Activated CD8-positive, alpha-beta memory T cell treated with anti-CD3 and anti-CD28 coated beads for 24 hours (primary cell): ENCODE data around the gene MPV17L.
"Not testable (repeated sequence)": the region's sequence is repeated elsewhere in the genome, so short reads cannot be mapped to it uniquely, and the experiment has no call there.

ENCODE experiments used
- DNase-seq: peaks from one replicate; pipeline ENCODE4 v3.0.0-alpha.2; 2020

Gene MPV17L

GRCh38 chr16:15395631-15396508 lies at the start of gene MPV17L:
TSS of gene MPV17L (plus strand) at chr16:15395754. CDS start at chr16:15395898, 144 bp downstream.
- DNase-seq, result not testable (repeated sequence)

DNA sequence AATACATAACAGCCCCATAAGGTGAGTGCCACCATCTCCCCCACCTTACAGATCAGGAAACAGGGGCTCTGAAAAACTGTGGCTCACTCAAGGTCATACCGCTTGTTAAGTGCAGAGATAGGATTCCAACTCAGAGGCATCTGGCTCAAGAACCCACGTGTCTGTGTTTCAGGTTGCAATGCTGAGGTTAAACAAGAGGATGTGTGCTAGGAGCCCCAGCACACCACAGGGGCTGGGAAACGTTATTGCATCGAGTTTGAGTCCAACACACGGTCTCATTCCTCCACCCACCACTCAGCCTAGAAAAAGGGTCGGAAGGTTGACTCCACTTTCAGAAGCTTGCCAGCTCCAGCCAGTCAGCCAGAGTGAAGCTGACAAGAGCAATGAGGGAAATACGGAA lies 46.8 kb upstream of the MPV17L start:
- DNase-seq, result not testable (repeated sequence)

DNA sequence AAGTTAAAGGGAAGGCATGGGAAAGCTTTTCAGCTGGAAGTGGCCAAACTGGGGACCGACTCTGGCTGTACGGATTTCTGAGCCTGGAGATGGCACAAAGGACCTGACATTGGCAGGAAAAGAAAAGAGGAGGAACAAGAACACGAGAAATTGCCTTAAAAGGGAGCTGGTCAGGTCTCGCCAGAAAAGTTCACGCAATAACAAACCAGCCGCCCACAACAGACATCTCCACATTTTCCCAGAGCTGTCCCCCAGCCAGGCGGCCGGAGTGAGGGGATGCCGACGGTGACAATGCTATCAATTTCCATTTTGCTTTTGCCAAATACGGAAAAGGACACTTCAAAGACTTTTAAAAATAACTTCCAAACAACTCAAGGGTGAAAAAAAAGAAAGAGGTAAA lies 44.3 kb upstream of the MPV17L start:
- DNase-seq, result not testable (repeated sequence)

GRCh38 chr16:15351745-15352144 lies 43.8 kb upstream of the MPV17L start:
- DNase-seq, result not testable (repeated sequence)

GRCh38 chr16:15352852-15353251 lies 42.7 kb upstream of the MPV17L start:
- not testable (repeated sequence) for DNase-seq

GRCh38 chr16:15354846-15355245 lies 40.7 kb upstream of the MPV17L start:
- DNase-seq, result not testable (repeated sequence)

DNA sequence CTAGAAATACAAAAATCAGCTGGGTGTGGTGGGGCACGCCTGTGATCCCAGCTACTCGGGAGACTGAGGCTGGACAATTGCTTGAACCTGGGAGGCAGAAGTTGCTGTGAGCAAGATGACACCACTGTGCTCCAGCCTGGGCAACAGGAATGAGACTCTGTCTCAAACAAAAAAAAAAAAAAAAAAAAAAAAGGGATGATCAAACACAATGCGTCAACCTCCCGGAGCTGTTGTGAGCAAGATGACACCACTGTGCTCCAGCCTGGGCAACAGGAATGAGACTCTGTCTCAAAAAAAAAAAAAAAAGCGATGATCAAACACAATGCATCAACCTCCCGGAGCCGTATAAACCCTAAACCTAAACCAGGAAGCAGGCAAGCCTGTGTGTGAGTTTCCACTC lies 38.1 kb upstream of the MPV17L start:
- not testable (repeated sequence) for DNase-seq

GRCh38 chr16:15378194-15378593 lies 17.4 kb upstream of the MPV17L start, which contains the start of gene NPIPA5:
TSS of gene NPIPA5 (minus strand) at chr16:15378294. CDS start at chr16:15378294, 0 bp downstream.
- DNase-seq, result not testable (repeated sequence)

- DNase-seq, result not testable (repeated sequence)
These were observed 12.7 kb upstream of the MPV17L start for GRCh38 chr16:15382810-15383209.

GRCh38 chr16:15388060-15388459 lies 7.5 kb upstream of the MPV17L start:
- not testable (repeated sequence) for DNase-seq

DNA sequence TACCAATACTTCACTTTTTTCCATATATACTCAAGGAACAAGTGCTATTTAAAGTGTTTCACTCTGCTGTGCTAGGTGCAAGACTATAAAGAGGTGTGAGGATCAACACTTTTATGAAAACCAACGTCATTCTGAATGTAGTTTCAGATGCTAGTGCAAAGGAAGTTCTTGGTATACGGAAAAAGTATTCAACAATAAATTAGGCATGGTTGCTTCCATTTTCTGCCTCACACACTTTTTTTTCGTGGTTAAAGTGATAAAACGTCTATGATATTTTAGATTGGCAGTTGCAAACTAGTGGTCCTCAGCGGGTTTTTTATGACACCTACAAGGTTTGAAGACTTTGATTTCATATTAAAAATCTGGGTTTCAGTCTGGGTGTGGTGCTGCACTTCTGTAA lies 5.6 kb upstream of the MPV17L start:
- DNase-seq, result not testable (repeated sequence)

DNA sequence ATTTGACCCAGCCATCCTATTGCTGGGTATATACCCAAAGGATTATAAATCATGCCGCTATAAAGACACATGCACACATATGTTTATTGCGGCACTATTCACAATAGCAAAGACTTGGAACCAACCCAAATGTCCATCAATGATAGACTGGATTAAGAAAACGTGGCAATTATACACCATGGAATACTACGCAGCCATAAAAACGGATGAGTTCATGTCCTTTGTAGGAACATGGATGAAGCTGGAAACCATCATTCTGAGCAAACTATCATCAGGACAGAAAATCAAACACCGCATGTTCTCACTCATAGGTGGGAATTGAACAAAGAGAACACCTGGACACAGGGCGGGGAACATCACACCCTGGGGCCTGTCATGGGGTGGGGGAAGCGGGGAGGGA lies 2.5 kb upstream of the MPV17L start:
- not testable (repeated sequence) for DNase-seq

DNA sequence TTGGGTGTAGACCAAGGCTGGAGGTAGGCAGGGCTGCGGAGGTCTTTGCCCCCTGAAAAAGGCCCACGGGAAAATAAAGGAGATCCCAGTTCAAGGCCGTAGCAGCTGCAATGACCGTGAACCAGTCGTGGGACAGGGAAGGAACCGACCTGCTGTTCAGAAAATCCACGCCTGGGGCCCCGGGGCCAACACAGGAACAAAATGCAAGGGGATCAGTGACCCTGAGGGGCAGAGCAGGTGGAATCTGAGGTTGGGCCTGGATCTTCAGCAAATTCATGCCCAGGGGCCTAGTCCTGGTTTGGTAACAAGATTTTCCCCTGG lies 915 bp downstream of the MPV17L start:
- DNase-seq, result not testable (repeated sequence)

- DNase-seq, result no peak
These were observed 1.5 kb downstream of the MPV17L start for GRCh38 chr16:15396948-15397594.

DNA sequence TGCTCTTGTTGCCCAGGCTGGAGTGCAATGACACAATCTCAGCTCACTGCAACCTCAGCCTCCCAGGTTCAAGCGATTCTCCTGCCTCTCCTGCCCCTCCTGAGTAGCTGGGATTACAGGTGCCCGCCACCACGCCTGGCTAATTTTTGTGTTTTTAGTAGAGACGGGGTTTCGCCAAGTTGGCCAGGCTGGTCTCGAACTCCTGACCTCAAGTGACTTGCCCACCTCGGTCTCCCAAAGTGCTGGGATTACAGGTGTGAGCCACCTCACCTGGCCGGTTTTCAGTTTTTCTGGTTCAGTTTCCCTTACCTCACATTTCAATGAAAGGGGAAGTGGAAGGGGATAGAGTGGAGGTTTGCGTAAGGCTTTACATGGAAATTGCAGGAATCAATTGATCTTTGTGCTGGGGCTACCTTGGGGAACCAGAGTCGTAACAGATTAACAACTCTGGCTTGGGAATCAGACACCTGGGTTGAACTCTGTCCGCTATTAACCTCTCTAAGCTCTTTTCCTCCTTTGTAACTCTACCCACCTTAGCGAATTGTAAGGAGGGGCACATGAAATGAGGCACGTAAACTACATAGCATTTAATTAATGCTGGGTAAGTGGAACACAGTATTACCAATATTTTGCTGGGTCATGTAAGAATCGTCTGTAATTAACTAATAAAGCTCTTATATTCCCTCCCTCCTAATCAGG lies 3.2 kb downstream of the MPV17L start:
- no peak for DNase-seq

- no peak for DNase-seq
These were observed 3.8 kb downstream of the MPV17L start for GRCh38 chr16:15399317-15399716.

DNA sequence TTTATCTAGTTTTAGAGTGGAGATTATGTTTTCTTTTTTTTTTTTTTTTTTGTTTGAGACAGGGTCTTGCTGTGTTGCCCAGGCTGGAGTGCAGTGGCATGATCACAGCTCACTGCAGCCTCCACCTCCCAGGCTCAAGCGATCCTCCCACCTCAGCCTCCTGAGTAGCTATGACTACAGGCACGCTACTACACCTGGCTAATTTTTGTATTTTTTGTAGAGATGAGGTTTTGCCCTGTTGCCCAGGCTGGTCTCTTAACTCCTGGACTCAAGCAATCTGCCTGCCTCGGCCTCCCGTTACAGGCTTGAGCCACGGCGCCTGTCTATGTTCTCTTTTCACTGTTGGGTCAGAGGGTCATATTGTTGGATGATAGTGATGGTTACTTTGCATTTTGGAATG lies 4.8 kb downstream of the MPV17L start:
- not testable (repeated sequence) for DNase-seq

GRCh38 chr16:15401972-15402371 lies 6.4 kb downstream of the MPV17L start:
- DNase-seq, result no peak

DNA sequence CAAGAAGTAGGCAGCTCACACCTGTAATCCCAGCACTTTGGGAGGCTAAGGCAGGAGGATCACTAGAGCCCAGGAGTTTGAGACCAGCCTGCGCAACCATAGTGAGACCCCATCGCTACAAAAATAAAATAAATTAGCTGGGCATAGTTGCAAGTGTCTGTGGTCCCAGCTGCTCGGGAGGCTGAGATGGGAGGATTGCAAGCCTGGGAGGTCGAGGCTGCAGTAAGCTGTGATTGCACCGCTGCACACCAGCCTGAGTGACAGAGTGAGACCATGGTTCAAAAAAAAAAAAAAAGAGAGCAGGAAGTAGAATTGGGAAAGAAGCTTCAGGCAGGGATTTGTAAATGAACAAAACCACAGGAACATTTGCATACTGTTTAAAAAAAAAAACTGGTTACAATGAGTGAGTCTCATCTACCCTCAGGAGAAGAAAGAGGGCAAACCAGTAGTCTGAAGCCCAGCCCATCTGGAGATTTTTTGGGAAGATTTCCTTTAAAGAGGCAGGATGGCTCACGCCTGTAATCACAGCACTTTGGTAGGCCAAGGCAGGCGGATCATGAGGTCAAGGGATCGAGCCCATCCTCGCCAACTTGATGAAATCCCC lies 7.9 kb downstream of the MPV17L start:
- DNase-seq, result no peak

DNA sequence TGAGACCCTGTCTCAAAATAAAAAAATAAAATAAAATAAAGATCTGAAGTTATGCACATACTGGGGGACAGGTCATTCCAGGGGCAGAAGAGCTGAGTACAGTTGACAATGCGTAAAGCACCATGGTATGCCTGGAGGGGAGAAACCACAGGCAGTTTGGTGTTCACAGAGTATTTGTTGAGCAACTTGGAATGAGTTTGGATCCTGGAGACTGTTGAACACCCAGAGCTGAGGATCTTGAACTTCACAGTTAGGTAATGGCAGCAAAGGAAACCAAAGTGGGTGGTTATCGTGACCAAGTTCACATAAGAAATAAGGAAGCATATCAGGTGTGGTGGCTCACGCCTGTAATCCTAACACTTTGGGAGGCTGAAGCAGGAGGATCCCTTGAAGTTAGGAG lies 8.5 kb downstream of the MPV17L start:
- DNase-seq, result not testable (repeated sequence)

GRCh38 chr16:15404792-15405191 lies 9.2 kb downstream of the MPV17L start:
- DNase-seq, result no peak

- not testable (repeated sequence) for DNase-seq
These were observed 12.2 kb downstream of the MPV17L start for GRCh38 chr16:15407756-15408155.

DNA sequence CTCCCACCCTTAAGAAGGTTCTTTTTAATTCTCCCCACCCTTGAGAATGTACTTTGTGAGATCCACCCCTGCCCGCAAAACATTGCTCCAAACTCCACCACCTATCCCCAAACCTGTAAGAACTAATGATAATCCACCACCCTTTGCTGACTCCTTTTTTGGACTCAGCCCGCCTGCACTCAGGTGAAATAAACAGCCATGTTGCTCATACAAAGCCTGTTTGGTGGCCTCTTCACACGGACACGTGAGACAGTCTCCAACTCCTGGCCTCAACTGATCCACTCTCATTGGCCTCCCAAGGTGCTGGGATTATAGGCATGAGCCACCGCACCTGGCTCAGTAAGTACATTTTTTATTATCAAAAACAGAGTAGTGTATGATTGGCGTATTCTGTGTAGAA lies 13.9 kb downstream of the MPV17L start:
- not testable (repeated sequence) for DNase-seq
